HG03439 (cell line): Measurements from ENCODE around the gene RIN1.

ENCODE experiments used
- ATAC-seq: cut with Tn5 transposase; IDR thresholded peaks from one replicate; pipeline ENCODE4 v1.9.1; 2021; ENCODE audit warnings: mild to moderate bottlenecking, moderate library complexity; ENCODE audit not compliant: unreplicated experiment

Gene RIN1

DNA sequence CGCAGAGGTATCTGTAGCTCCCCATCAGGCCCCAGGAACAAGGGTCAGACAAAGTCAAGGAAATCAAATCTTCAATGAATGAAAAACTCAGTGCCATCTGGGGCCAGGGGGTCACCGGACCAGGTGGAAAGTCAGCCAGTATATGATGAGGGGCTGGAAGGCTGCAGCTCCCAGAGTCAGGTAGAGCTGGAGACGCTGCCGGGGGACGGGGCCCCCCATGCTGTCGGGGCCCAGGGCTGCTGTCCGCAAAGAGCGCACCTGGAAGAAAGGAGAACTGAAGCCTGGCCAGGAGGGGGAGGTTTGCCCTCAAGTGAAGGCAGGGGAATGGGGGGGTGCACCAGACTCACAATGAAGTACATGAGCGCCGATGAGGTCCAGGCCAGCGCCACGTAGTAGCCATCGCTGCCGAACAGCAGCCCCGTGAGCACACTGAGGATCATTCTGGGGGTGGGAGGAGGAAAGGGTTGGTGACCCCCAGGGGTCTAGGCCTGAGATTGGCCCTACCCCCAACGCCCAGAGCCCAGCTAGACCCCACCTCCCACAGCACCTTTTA, 51.6 kb downstream of the RIN1 start:
- no peak for ATAC-seq

DNA sequence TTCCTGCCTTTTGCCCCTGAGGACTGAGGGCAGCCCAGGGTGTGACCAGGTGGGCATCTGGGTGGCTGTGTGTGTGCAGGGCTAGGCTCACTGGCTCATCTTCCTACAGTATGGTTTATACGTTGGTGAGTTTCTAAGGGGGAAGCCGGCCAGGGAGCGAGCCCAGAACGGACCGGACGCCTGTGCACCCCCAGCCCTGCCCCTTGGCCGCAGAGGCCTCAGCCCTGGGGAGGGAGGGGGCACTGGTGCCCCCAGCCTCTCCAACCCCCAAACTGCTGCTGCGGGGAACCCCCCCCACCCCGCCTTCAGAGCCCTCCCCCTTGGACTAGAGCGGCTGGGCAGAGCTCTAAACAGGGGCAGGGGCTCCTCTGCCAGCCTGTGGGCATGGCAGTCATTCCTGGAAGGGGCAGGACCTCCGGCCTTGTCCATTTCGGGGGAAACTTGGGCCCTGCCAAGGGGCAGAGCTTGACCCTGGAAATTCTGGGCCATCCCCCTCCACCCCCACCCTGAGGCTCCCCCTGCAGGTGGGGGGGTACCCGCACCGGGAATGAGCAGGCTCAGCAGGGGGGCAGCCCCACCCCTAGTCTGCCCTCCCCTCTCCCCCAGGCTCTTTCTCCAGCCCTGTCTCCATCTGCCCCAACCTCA, 52.7 kb downstream of the RIN1 start:
- no peak for ATAC-seq

DNA sequence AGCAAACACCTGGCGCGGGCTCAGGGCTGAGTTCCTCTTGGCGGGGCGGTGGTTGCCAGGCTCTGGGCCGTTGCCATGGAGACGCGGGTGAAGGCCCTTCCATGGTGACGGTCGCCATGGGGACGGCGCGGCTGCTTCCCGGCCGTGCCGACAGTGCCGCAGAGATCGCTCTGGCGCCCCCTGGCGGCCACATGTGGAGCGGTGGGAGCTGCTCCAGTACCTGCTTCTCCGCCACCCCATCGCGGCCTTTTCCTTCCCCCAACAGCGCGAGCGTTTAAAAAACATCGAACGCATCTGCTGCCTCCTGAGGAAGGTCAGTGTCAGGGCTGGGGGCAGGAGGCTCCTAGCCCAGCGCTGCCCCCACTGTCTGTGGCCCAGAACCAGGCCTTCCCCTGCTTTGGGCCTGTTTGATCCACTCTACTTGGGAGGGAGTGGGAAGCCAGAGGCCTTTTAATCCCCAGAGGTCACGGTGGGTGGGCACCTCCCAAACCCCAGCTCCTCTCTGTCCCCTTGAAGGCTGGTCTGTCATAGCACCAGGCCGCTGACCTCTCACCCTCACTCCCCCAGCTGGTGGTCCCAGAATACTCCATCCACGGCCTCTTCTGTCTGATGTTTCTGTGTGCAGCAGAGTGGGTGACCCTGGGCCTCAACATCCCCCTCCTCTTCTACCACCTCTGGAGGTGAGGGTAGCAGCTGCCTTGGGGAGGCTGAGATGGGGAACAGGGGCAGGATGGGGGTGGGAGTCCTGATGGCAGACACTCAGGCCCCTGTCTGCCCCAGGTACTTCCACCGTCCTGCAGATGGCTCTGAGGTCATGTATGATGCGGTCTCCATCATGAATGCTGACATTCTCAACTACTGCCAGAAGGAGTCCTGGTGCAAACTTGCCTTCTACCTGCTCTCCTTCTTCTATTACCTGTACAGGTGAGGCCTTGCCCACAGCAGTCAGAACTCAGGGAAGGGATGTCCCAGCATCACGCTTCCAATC, 53.5 kb downstream of the RIN1 start:
- peak; percentile 63 for ATAC-seq
